Uterus (tissue), 2 donors: Measurements from ENCODE around the gene NAP1L5.

Experiments
- POLR2A ChIP-seq, 2 donors: fragments of 450-650 bp; IDR thresholded peaks; one replicate each; pipeline ENCODE4 v1.6.1; 2016; ENCODE audit warnings: antibody characterized with exemption in 2 of 2, mild to moderate bottlenecking in 1 of 2, moderate library complexity in 1 of 2
- TF ChIP-seq, protein P1 (sequence below), 4 experiments: fragments of 200-600 bp in 2 of 4; fragments of 450-650 bp in 2 of 4; sonication (generic) in 2 of 4; IDR thresholded peaks; one replicate each; pipeline ENCODE4 v1.5.1; 2016 to 2019; ENCODE audit warnings: antibody characterized with exemption in 4 of 4, mild to moderate bottlenecking in 2 of 4, moderate library complexity in 1 of 4

DNA sequence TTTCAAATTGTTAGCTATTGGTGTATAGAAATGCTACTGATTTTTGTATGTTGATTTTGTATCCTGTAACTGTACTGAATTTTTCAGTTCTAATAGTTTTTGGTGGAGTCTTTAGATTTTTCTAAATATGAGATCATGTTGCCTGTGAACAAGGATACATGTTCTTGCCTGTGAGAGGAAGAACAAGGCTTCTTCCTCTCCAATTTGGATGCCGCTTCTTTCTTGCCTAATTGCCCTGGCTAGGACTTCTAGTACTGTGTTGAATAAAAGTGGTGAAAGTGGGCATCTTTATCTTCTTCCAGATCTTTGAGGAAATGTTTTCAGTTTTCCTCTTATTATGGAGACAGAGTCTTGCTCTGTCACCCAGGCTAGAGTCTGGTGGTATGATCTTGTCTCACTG lies 16.2 kb upstream of the NAP1L5 start:
- TF ChIP-seq, protein P1, sequence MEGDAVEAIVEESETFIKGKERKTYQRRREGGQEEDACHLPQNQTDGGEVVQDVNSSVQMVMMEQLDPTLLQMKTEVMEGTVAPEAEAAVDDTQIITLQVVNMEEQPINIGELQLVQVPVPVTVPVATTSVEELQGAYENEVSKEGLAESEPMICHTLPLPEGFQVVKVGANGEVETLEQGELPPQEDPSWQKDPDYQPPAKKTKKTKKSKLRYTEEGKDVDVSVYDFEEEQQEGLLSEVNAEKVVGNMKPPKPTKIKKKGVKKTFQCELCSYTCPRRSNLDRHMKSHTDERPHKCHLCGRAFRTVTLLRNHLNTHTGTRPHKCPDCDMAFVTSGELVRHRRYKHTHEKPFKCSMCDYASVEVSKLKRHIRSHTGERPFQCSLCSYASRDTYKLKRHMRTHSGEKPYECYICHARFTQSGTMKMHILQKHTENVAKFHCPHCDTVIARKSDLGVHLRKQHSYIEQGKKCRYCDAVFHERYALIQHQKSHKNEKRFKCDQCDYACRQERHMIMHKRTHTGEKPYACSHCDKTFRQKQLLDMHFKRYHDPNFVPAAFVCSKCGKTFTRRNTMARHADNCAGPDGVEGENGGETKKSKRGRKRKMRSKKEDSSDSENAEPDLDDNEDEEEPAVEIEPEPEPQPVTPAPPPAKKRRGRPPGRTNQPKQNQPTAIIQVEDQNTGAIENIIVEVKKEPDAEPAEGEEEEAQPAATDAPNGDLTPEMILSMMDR (IDR thresholded peaks at IDR 0.05): no peak
- TF ChIP-seq POLR2A (IDR thresholded peaks at IDR 0.05): no peak
